ENCODE data around the gene RAB25. TPM values are rescaled to one million over a fixed set of nuclear protein-coding genes. Genes with fewer than 3 reads are reported as not detected.

Gene RAB25
- total RNA-seq, 1 donor from 2014 or later = 47.5 TPM

GRCh38 chr1:156048663-156049258 is 12.2 kb upstream of the RAB25 start:
- no peak overlapping the region for H3K4me3 ChIP-seq (ENCODE audit: low read depth, low read length)
- no peak for TF ChIP-seq CTCF (conservative IDR thresholded peaks at IDR 0.05; ENCODE audit: low read depth, low read length)
- DNase-seq (ENCODE audit: low read depth) = no peak

- no peak for DNase-seq (ENCODE audit: low read depth)
- H3K4me3 ChIP-seq (ENCODE audit: low read depth, low read length) = no peak overlapping the region
- TF ChIP-seq CTCF (conservative IDR thresholded peaks at IDR 0.05; ENCODE audit: low read depth, low read length) = no peak
These were observed 10.6 kb upstream of the RAB25 start for GRCh38 chr1:156050376-156050775.

GRCh38 chr1:156051011-156051725 is 9.8 kb upstream of the RAB25 start:
- TF ChIP-seq CTCF (conservative IDR thresholded peaks at IDR 0.05; ENCODE audit: low read depth, low read length) = no peak
- H3K4me3 ChIP-seq (ENCODE audit: low read depth, low read length) = no peak overlapping the region
- DNase-seq (ENCODE audit: low read depth) = no peak

- DNase-seq (ENCODE audit: low read depth) = no peak
- H3K4me3 ChIP-seq (ENCODE audit: low read depth, low read length) = peak overlapping the region; percentile 91
- peak; percentile 39 for TF ChIP-seq CTCF (conservative IDR thresholded peaks at IDR 0.05; ENCODE audit: low read depth, low read length)
These were observed 7.8 kb upstream of the RAB25 start for GRCh38 chr1:156052862-156053767.

- DNase-seq (ENCODE audit: low read depth) = no peak
- peak within 1 kb of the TSS; percentile 100 for H3K4me3 ChIP-seq (ENCODE audit: low read depth, low read length)
- TF ChIP-seq CTCF (conservative IDR thresholded peaks at IDR 0.05; ENCODE audit: low read depth, low read length) = peak; percentile 46
These were observed 7.0 kb upstream of the RAB25 start, which contains the start of gene UBQLN4 for GRCh38 chr1:156053768-156054499. Gene UBQLN4 (minus strand): TSS chr1:156053798. CDS start chr1:156053701, 97 bp downstream.

- peak within 1 kb of the TSS; percentile 100 for H3K4me3 ChIP-seq (ENCODE audit: low read depth, low read length)
- no peak for TF ChIP-seq CTCF (conservative IDR thresholded peaks at IDR 0.05; ENCODE audit: low read depth, low read length)
- peak; percentile 52 for DNase-seq (ENCODE audit: low read depth)
These were observed 6.3 kb upstream of the RAB25 start, which contains the start of gene LAMTOR2 for GRCh38 chr1:156054500-156055280. Gene LAMTOR2 (plus strand): TSS chr1:156054782. CDS start chr1:156054890, 108 bp downstream.

Data from epithelial cell of proximal tubule (primary cell).